Liver (tissue), 9 donors: ENCODE results near the gene INPP5A. TPM values are rescaled to one million over a fixed set of nuclear protein-coding genes. Genes with fewer than 3 reads are reported as not detected.

Experiments
- DNase-seq: peaks from one replicate; pipeline ENCODE4 v3.0.0-alpha.2; 2017; ENCODE audit warnings: low spot score
- H3K27ac ChIP-seq, 2 donors: one replicate each; pipeline ENCODE4 v1.7.0; 2013; ENCODE audit warnings: inconsistent platforms in 2 of 2, low read length in 2 of 2, control low read depth in 1 of 2, low read depth in 1 of 2, mild to moderate bottlenecking in 1 of 2
- H3K27me3 ChIP-seq, 4 donors: one replicate each; pipeline versions ENCODE4 v1.6.1 to v1.7.0; 2013; ENCODE audit warnings: low read length in 3 of 4, inconsistent platforms in 1 of 4, mild to moderate bottlenecking in 1 of 4, moderate library complexity in 1 of 4; ENCODE audit not compliant: control insufficient read depth in 4 of 4, insufficient read depth in 4 of 4
- H3K36me3 ChIP-seq, 4 donors: one replicate each; pipeline versions ENCODE4 v1.6.1 to v1.7.0; 2013; ENCODE audit warnings: low read length in 3 of 4, mild to moderate bottlenecking in 3 of 4, low read depth in 1 of 4, moderate library complexity in 1 of 4; ENCODE audit not compliant: control insufficient read depth in 4 of 4, insufficient read depth in 3 of 4
- H3K4me1 ChIP-seq, 4 donors: one replicate each; pipeline versions ENCODE4 v1.6.1 to v1.7.0; 2013; ENCODE audit warnings: low read length in 3 of 4, mild to moderate bottlenecking in 3 of 4, moderate library complexity in 1 of 4; ENCODE audit not compliant: control insufficient read depth in 4 of 4, insufficient read depth in 4 of 4
- H3K4me3 ChIP-seq, 3 donors: one replicate each; pipeline versions ENCODE4 v1.6.1 to v1.7.0; 2013; ENCODE audit warnings: low read length in 3 of 3, control low read depth in 1 of 3, low read depth in 1 of 3, mild to moderate bottlenecking in 1 of 3
- H3K9ac ChIP-seq, 2 donors: one replicate each; pipeline ENCODE4 v1.7.0; 2013; ENCODE audit warnings: low read length in 2 of 2, mild to moderate bottlenecking in 2 of 2, moderate library complexity in 2 of 2, control low read depth in 1 of 2, low read depth in 1 of 2
- H3K9me3 ChIP-seq, 4 donors: one replicate each; pipeline versions ENCODE4 v1.6.1 to v1.7.0; 2013; ENCODE audit warnings: low read length in 3 of 4; ENCODE audit not compliant: control insufficient read depth in 4 of 4
- EGR1 ChIP-seq, 2 donors: IDR thresholded peaks; 2 replicates each; pipeline ENCODE4 v1.6.1; 2016 to 2018; ENCODE audit warnings: antibody characterized with exemption in 2 of 2, low read depth in 2 of 2
- FOXA2 ChIP-seq: IDR thresholded peaks from 2 replicates; pipeline ENCODE4 v1.6.1; 2016; ENCODE audit warnings: antibody characterized with exemption
- GABPA ChIP-seq, 2 donors: IDR thresholded peaks in 1 of 2; conservative IDR thresholded peaks in 1 of 2; 2 replicates each; pipeline ENCODE4 v1.6.1; 2016; ENCODE audit warnings: antibody characterized with exemption in 2 of 2, mild to moderate bottlenecking in 1 of 2, moderate library complexity in 1 of 2
- HNF4A ChIP-seq, 2 donors: conservative IDR thresholded peaks; 2 replicates each; pipeline ENCODE4 v1.6.1; 2016; ENCODE audit warnings: antibody characterized with exemption in 2 of 2, mild to moderate bottlenecking in 2 of 2
- HNF4G ChIP-seq: IDR thresholded peaks from 2 replicates; pipeline ENCODE4 v1.6.1; 2016; ENCODE audit warnings: antibody characterized with exemption
- JUND ChIP-seq, 2 donors: IDR thresholded peaks; 2 replicates each; pipeline ENCODE4 v1.6.1; 2016; ENCODE audit warnings: antibody characterized with exemption in 2 of 2
- NR2F2 ChIP-seq: IDR thresholded peaks from 2 replicates; pipeline ENCODE4 v1.6.1; 2016; ENCODE audit warnings: antibody characterized with exemption
- RAD21 ChIP-seq, 2 donors: IDR thresholded peaks; 2 replicates each; pipeline ENCODE4 v1.6.1; 2016; ENCODE audit warnings: antibody characterized with exemption in 2 of 2, mild to moderate bottlenecking in 2 of 2
- SP1 ChIP-seq: IDR thresholded peaks from 2 replicates; pipeline ENCODE4 v1.6.1; 2018; ENCODE audit warnings: antibody characterized with exemption, mild to moderate bottlenecking
- TAF1 ChIP-seq: conservative IDR thresholded peaks from 2 replicates; pipeline ENCODE4 v1.6.1; 2016; ENCODE audit warnings: antibody characterized with exemption, mild to moderate bottlenecking
- YY1 ChIP-seq: IDR thresholded peaks from 2 replicates; pipeline ENCODE4 v1.6.1; 2016; ENCODE audit warnings: antibody characterized with exemption, mild to moderate bottlenecking
- WGBS: extraction: QIAGEN DNeasy Blood & Tissue Kit; methylation state at CpG from one replicate; pipeline ENCODE4 v1.1.7; 2013; 5-methylcytosine and 5-hydroxymethylcytosine counted together
- polyA plus RNA-seq, 2 donors: library from polyadenylated mRNA; stranded (reverse) in 1 of 2; unstranded in 1 of 2; fragments of 200-250 nt in 1 of 2; fragments of >200 nt in 1 of 2; fragmentation: Nextera tagmentation in 1 of 2; extraction: Ambion mirVana in 1 of 2; gene quantifications; one replicate each; pipeline versions ENCODE4 v1.2.1 to v1.2.3, GENCODE V29; 2013 to 2015
- total RNA-seq, 2 donors: library from RNA; depleted of rRNA; stranded (reverse); fragments of >200 nt; gene quantifications; one replicate each; pipeline ENCODE4 v1.2.3, GENCODE V29; 2014
- TF ChIP-seq, protein P1 (sequence below): IDR thresholded peaks from 2 replicates; pipeline ENCODE4 v1.6.1; 2016; ENCODE audit warnings: antibody characterized with exemption, mild to moderate bottlenecking
- TF ChIP-seq, protein P2 (sequence below): IDR thresholded peaks from 2 replicates; pipeline ENCODE4 v1.6.1; 2016; ENCODE audit warnings: antibody characterized with exemption
- TF ChIP-seq, protein P3 (sequence below): IDR thresholded peaks from 2 replicates; pipeline ENCODE4 v1.6.1; 2016; ENCODE audit warnings: antibody characterized with exemption
- donor health status: healthy.
- donor health status: healthy.
- donor health status: healthy.
- donor health status: healthy.
- donor health status: healthy.

Gene INPP5A
- total and polyA plus RNA-seq, 4 donors = 4.3 to 26.5 (median 10.9) TPM

DNA sequence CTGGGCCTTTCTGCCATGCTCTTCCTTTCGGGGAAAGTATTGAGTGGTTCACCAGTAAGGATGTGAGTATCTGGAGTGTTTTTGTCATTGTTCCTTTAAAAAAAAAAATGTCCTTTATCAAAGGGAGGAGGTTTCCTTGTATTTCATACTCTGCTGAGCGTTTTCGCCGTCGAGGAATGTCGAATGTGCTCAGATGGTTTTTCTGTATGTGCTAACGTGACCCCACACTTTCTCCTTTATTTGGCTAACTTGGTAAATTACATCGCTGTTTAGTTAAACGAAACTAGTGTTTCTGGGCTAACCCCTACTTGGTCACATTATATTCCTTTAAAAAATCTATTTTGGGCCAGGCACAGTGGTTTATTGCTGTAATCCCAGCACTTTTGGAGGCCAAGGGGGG is 45.9 kb downstream of the INPP5A start:
- H3K4me3 ChIP-seq = no peak overlapping the region
- TF ChIP-seq NR2F2 (peak; percentile 22), HNF4G (no peak), TAF1 (no peak), JUND (IDR thresholded peaks at IDR 0.05) (no peak), FOXA2 (no peak)
- TF ChIP-seq, protein P1, sequence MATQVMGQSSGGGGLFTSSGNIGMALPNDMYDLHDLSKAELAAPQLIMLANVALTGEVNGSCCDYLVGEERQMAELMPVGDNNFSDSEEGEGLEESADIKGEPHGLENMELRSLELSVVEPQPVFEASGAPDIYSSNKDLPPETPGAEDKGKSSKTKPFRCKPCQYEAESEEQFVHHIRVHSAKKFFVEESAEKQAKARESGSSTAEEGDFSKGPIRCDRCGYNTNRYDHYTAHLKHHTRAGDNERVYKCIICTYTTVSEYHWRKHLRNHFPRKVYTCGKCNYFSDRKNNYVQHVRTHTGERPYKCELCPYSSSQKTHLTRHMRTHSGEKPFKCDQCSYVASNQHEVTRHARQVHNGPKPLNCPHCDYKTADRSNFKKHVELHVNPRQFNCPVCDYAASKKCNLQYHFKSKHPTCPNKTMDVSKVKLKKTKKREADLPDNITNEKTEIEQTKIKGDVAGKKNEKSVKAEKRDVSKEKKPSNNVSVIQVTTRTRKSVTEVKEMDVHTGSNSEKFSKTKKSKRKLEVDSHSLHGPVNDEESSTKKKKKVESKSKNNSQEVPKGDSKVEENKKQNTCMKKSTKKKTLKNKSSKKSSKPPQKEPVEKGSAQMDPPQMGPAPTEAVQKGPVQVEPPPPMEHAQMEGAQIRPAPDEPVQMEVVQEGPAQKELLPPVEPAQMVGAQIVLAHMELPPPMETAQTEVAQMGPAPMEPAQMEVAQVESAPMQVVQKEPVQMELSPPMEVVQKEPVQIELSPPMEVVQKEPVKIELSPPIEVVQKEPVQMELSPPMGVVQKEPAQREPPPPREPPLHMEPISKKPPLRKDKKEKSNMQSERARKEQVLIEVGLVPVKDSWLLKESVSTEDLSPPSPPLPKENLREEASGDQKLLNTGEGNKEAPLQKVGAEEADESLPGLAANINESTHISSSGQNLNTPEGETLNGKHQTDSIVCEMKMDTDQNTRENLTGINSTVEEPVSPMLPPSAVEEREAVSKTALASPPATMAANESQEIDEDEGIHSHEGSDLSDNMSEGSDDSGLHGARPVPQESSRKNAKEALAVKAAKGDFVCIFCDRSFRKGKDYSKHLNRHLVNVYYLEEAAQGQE = no peak
- H3K27ac ChIP-seq = no peak overlapping the region
- H3K9ac ChIP-seq = no peak overlapping the region
- H3K36me3 ChIP-seq = no peaks in the 10 kb centered on the region
- peaks cover 7 to 46% (median 23%) of the 10 kb centered on the region in 4 donors for H3K4me1 ChIP-seq
- H3K9me3 ChIP-seq = no peaks in the 10 kb centered on the region
- DNase-seq = no peak
- no peaks in the 10 kb centered on the region for H3K27me3 ChIP-seq
- 71% methylated on average over 9 of the region's 9 CpGs for WGBS

DNA sequence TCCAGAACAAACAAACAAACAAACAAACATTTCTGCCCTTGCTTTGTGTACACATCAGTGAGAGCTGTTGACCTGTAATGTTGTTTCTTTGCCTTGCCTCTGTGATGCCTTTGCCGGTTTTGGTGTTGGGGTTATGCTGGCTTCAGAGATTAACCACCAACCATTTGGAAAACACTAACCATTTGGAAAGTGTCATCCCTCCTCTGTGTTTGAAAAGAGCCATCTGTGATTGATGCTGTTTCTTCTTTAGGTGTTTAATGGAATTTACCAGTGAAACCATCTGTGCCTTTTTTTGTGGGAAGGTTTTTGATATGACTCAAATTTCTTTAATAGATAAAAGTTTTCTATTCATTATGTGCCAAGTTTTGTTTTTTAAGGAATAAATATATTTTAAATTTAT is 46.5 kb downstream of the INPP5A start:
- H3K27ac ChIP-seq = no peak overlapping the region
- no peaks in the 10 kb centered on the region for H3K27me3 ChIP-seq
- H3K9me3 ChIP-seq = no peaks in the 10 kb centered on the region
- H3K4me3 ChIP-seq = no peak overlapping the region
- no peak for TF ChIP-seq RAD21 (IDR thresholded peaks at IDR 0.05)
- TF ChIP-seq, protein P1 = no peak
- no peak for TF ChIP-seq EGR1 (IDR thresholded peaks at IDR 0.05; ENCODE audit: low read depth in 2 of 2)
- no peak for TF ChIP-seq HNF4G
- TF ChIP-seq GABPA (IDR thresholded peaks at IDR 0.05 in 1 of 2, conservative IDR thresholded peaks at IDR 0.05 in 1 of 2) = no peak
- TF ChIP-seq FOXA2 = no peak
- TF ChIP-seq, protein P2, sequence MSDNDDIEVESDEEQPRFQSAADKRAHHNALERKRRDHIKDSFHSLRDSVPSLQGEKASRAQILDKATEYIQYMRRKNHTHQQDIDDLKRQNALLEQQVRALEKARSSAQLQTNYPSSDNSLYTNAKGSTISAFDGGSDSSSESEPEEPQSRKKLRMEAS = no peak
- TF ChIP-seq YY1 = no peak
- TF ChIP-seq, protein P3, sequence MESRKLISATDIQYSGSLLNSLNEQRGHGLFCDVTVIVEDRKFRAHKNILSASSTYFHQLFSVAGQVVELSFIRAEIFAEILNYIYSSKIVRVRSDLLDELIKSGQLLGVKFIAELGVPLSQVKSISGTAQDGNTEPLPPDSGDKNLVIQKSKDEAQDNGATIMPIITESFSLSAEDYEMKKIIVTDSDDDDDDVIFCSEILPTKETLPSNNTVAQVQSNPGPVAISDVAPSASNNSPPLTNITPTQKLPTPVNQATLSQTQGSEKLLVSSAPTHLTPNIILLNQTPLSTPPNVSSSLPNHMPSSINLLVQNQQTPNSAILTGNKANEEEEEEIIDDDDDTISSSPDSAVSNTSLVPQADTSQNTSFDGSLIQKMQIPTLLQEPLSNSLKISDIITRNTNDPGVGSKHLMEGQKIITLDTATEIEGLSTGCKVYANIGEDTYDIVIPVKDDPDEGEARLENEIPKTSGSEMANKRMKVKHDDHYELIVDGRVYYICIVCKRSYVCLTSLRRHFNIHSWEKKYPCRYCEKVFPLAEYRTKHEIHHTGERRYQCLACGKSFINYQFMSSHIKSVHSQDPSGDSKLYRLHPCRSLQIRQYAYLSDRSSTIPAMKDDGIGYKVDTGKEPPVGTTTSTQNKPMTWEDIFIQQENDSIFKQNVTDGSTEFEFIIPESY = no peak
- TF ChIP-seq JUND (IDR thresholded peaks at IDR 0.05) = no peak
- no peak for TF ChIP-seq SP1
- TF ChIP-seq HNF4A (conservative IDR thresholded peaks at IDR 0.05) = no peak
- WGBS = 47% methylated on average over 1 of the region's 1 CpG
- H3K36me3 ChIP-seq = no peaks in the 10 kb centered on the region
- no peak overlapping the region for H3K9ac ChIP-seq
- H3K4me1 ChIP-seq = peaks cover 6 to 43% (median 22%) of the 10 kb centered on the region in 4 donors
- DNase-seq = no peak
